DND-41 (cell line): ENCODE data around the gene HMG20B.

Experiments
- EZH2 ChIP-seq: IDR thresholded peaks from 3 replicates; pipeline ENCODE4 v1.6.1; 2012; ENCODE audit warnings: borderline replicate concordance, low read depth, mild to moderate bottlenecking, moderate library complexity, low read length, inconsistent platforms; ENCODE audit not compliant: severe bottlenecking
- TF ChIP-seq, protein P1 (sequence below): IDR thresholded peaks from 2 replicates; pipeline ENCODE4 v1.5.1; 2012; ENCODE audit warnings: borderline replicate concordance, low read length, moderate library complexity, mild to moderate bottlenecking; ENCODE audit not compliant: poor library complexity, severe bottlenecking; ENCODE audit errors: extremely low read depth

DNA sequence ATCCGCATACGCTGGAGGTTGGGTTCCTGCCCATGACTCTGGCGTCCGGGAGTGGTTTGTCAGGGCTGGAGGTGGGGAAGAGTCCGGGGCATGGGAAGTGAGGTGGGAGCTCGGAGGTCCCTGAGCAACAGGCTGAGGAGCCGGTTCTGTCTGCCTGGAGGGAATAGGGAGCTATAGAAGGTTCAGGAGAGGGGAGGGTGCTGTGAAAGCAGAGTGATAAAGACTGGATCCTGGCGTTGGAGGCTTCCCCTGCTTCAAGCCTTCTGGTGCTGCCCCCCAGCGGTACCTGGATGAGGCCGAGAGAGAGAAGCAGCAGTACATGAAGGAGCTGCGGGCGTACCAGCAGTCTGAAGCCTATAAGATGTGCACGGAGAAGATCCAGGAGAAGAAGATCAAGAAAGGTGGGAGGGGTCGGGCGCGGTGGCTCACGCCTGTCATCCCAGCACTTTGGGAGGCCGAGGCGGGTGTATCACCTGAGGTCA lies 2.6 kb downstream of the HMG20B start:
- TF ChIP-seq, protein P1, sequence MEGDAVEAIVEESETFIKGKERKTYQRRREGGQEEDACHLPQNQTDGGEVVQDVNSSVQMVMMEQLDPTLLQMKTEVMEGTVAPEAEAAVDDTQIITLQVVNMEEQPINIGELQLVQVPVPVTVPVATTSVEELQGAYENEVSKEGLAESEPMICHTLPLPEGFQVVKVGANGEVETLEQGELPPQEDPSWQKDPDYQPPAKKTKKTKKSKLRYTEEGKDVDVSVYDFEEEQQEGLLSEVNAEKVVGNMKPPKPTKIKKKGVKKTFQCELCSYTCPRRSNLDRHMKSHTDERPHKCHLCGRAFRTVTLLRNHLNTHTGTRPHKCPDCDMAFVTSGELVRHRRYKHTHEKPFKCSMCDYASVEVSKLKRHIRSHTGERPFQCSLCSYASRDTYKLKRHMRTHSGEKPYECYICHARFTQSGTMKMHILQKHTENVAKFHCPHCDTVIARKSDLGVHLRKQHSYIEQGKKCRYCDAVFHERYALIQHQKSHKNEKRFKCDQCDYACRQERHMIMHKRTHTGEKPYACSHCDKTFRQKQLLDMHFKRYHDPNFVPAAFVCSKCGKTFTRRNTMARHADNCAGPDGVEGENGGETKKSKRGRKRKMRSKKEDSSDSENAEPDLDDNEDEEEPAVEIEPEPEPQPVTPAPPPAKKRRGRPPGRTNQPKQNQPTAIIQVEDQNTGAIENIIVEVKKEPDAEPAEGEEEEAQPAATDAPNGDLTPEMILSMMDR: no peak
- TF ChIP-seq EZH2: no peak
